ENCODE results near the gene LRIT3.

- no peak for TF ChIP-seq YY1 (IDR thresholded peaks at IDR 0.05; ENCODE audit: insufficient read depth, insufficient read length)
- TF ChIP-seq SUZ12 (IDR thresholded peaks at IDR 0.05; ENCODE audit: extremely low read depth, insufficient read depth, insufficient read length): no peak
- TF ChIP-seq ZNF274 (IDR thresholded peaks at IDR 0.05; ENCODE audit: low read depth, low read length): no peak
Observed at GRCh38 chr4:109803924-109804571, 43.9 kb upstream of the LRIT3 start.
